ENCODE results near the gene PDE4B.
A peak's percentile ranks its signal among the peaks of the same experiment; 100 is the strongest.
"Not testable (repeated sequence)": the region's sequence is repeated elsewhere in the genome, so short reads cannot be mapped to it uniquely, and the experiment has no call there.

The PDE4B gene

GRCh38 chr1:66069976-66070876, 277.5 kb downstream of the PDE4B start:
- no peak for DNase-seq

GRCh38 chr1:66073388-66073787, 280.7 kb downstream of the PDE4B start:
- DNase-seq, result no peak

- DNase-seq, result no peak
Observed at GRCh38 chr1:66074147-66074546, 281.5 kb downstream of the PDE4B start.

- no peak for DNase-seq
Observed at GRCh38 chr1:66078412-66078811, 285.7 kb downstream of the PDE4B start.

- no peak for DNase-seq
Observed at GRCh38 chr1:66083003-66083402, 290.3 kb downstream of the PDE4B start.

- DNase-seq, result no peak
Observed at GRCh38 chr1:66084442-66084841, 291.7 kb downstream of the PDE4B start.

- DNase-seq, result no peak
Observed at GRCh38 chr1:66085600-66085999, 292.9 kb downstream of the PDE4B start.

GRCh38 chr1:66088787-66089186, 296.1 kb downstream of the PDE4B start:
- no peak for DNase-seq

- no peak for DNase-seq
Observed at GRCh38 chr1:66090859-66091457, 298.3 kb downstream of the PDE4B start.

- no peak for DNase-seq
Observed at GRCh38 chr1:66095190-66095589, 302.5 kb downstream of the PDE4B start.

- not testable (repeated sequence) for DNase-seq
Observed at GRCh38 chr1:66100959-66101358, 308.3 kb downstream of the PDE4B start.

GRCh38 chr1:66104076-66104475, 311.4 kb downstream of the PDE4B start:
- not testable (repeated sequence) for DNase-seq

GRCh38 chr1:66108624-66109023, 315.9 kb downstream of the PDE4B start:
- DNase-seq, result no peak

- no peak for DNase-seq
Observed at GRCh38 chr1:66112744-66113400, 320.2 kb downstream of the PDE4B start.

GRCh38 chr1:66119148-66119547, 326.5 kb downstream of the PDE4B start:
- DNase-seq, result no peak

GRCh38 chr1:66124670-66125069, 332.0 kb downstream of the PDE4B start:
- no peak for DNase-seq

GRCh38 chr1:66128641-66129040, 335.9 kb downstream of the PDE4B start:
- DNase-seq, result not testable (repeated sequence)

- DNase-seq, result no peak
Observed at GRCh38 chr1:66132324-66132723, 339.6 kb downstream of the PDE4B start.

- DNase-seq, result no peak
Observed at GRCh38 chr1:66134004-66134403, 341.3 kb downstream of the PDE4B start.

GRCh38 chr1:66135161-66135560, 342.5 kb downstream of the PDE4B start:
- DNase-seq, result no peak

- not testable (repeated sequence) for DNase-seq
Observed at GRCh38 chr1:66136423-66136822, 343.7 kb downstream of the PDE4B start.

- peak in 1 of 2 donors; percentile 58 for DNase-seq
Observed at GRCh38 chr1:66137235-66137634, 344.5 kb downstream of the PDE4B start.

GRCh38 chr1:66138613-66139012, 345.9 kb downstream of the PDE4B start:
- DNase-seq, result no peak

GRCh38 chr1:66140072-66140471, 347.4 kb downstream of the PDE4B start:
- DNase-seq, result no peak

Measured in bone marrow (tissue), 2 donors.